HepG2 (cell line): ENCODE data around the gene SYNGR2. TPM values are rescaled to one million over a fixed set of nuclear protein-coding genes. Genes with fewer than 3 reads are reported as not detected.
A peak's percentile ranks its signal among the peaks of the same experiment; 100 is the strongest.

Experiments used
- AHR ChIP-seq: IDR thresholded peaks from 2 replicates; pipeline ENCODE4 v1.6.1; 2018; ENCODE audit warnings: missing genetic modification reagents, missing compliant biosample characterization
- FOXA3 ChIP-seq: IDR thresholded peaks from 2 replicates; pipeline ENCODE4 v1.6.1; 2016; ENCODE audit warnings: missing genetic modification reagents, missing compliant biosample characterization
- FOXC1 ChIP-seq: sonication (generic); formaldehyde crosslinking; IDR thresholded peaks from 2 replicates; pipeline ENCODE4 v1.8.0; 2022; ENCODE audit warnings: mild to moderate bottlenecking, missing genetic modification reagents, borderline replicate concordance
- GLI4 ChIP-seq: sonication (generic); formaldehyde crosslinking; IDR thresholded peaks from 2 replicates; pipeline ENCODE4 v1.5.1; 2020; ENCODE audit warnings: missing genetic modification reagents, mild to moderate bottlenecking, moderate library complexity, borderline replicate concordance
- JARID2 ChIP-seq: sonication (generic); formaldehyde crosslinking; IDR thresholded peaks from 2 replicates; pipeline ENCODE4 v1.8.1; 2023; ENCODE audit warnings: missing genetic modification reagents, inconsistent platforms; ENCODE audit not compliant: insufficient replicate concordance
- KAT8 ChIP-seq: IDR thresholded peaks from 2 replicates; pipeline ENCODE4 v1.6.1; 2016; ENCODE audit warnings: missing genetic modification reagents, missing compliant biosample characterization
- MAFG ChIP-seq: sonication (generic); formaldehyde crosslinking; IDR thresholded peaks from 2 replicates; pipeline ENCODE4 v1.5.1; 2020; ENCODE audit warnings: mild to moderate bottlenecking, missing genetic modification reagents
- MAFK ChIP-seq, 2 experiments: IDR thresholded peaks in 1 of 2; conservative IDR thresholded peaks in 1 of 2; 2 replicates each; pipeline ENCODE4 v1.6.1; 2011; ENCODE audit warnings: improper control_type of control experiment in 2 of 2, low read length in 2 of 2
- MXD4 ChIP-seq: IDR thresholded peaks from 2 replicates; pipeline ENCODE4 v1.6.1; 2016; ENCODE audit warnings: mild to moderate bottlenecking, missing biosample characterization, missing genetic modification reagents
- SIN3A ChIP-seq: IDR thresholded peaks from 2 replicates; pipeline ENCODE4 v1.6.1; 2011; ENCODE audit warnings: low read depth, mild to moderate bottlenecking, control low read depth, low read length, borderline replicate concordance
- SMC3 ChIP-seq: IDR thresholded peaks from 2 replicates; pipeline ENCODE4 v1.6.1; 2011; ENCODE audit warnings: low read length, improper control_type of control experiment
- ZNF136 ChIP-seq: sonication (generic); formaldehyde crosslinking; IDR thresholded peaks from 2 replicates; pipeline ENCODE4 v1.8.1; 2022; ENCODE audit warnings: low read depth, mild to moderate bottlenecking, moderate library complexity, missing genetic modification reagents
- ZNF232 ChIP-seq: sonication (generic); formaldehyde crosslinking; IDR thresholded peaks from 2 replicates; pipeline ENCODE4 v1.4.0; 2020; ENCODE audit warnings: missing genetic modification reagents, borderline replicate concordance
- ZNF33A ChIP-seq: sonication (generic); formaldehyde crosslinking; IDR thresholded peaks from 2 replicates; pipeline ENCODE4 v1.5.1; 2020; ENCODE audit warnings: missing genetic modification reagents, mild to moderate bottlenecking, moderate library complexity, borderline replicate concordance
- ZNF598 ChIP-seq: sonication (generic); formaldehyde crosslinking; IDR thresholded peaks from 2 replicates; pipeline ENCODE4 v1.5.1; 2020; ENCODE audit warnings: mild to moderate bottlenecking, missing genetic modification reagents, borderline replicate concordance
- ZNF737 ChIP-seq: sonication (generic); formaldehyde crosslinking; IDR thresholded peaks from 2 replicates; pipeline ENCODE4 v1.5.0; 2020; ENCODE audit warnings: missing genetic modification reagents, mild to moderate bottlenecking, borderline replicate concordance
- ZSCAN20 ChIP-seq: sonication (generic); formaldehyde crosslinking; IDR thresholded peaks from 2 replicates; pipeline ENCODE4 v1.4.0; 2020; ENCODE audit warnings: missing genetic modification reagents, mild to moderate bottlenecking, borderline replicate concordance
- polyA plus RNA-seq, 8 experiments: library from polyadenylated mRNA; depleted of rRNA in 3 of 8; stranded (reverse) in 7 of 8; unstranded in 1 of 8; fragments of >200 nt; fragmentation: Illumina TruSeq in 4 of 8; extraction: Trizol in 4 of 8; gene quantifications; 2 replicates each; pipeline versions ENCODE4 v1.2.1 to v1.2.3, GENCODE V29; 2011 to 2016; ENCODE audit warnings: low read depth in 4 of 8, missing spikeins in 1 of 8, mixed read lengths in 1 of 8; ENCODE audit not compliant: insufficient read depth in 1 of 8
- total RNA-seq, 5 experiments: library from RNA; depleted of rRNA; stranded (reverse); fragments of >200 nt; fragmentation: Illumina TruSeq; extraction: Trizol; gene quantifications; 2 replicates each; pipeline ENCODE4 v1.2.3, GENCODE V29; 2016; ENCODE audit warnings: low read depth in 1 of 5
- TF ChIP-seq, protein P1 (sequence below): IDR thresholded peaks from 2 replicates; pipeline ENCODE4 v1.6.1; 2016; ENCODE audit warnings: low read depth, borderline replicate concordance
- TF ChIP-seq, protein P2 (sequence below): IDR thresholded peaks from 2 replicates; pipeline ENCODE4 v1.6.1; 2016; ENCODE audit warnings: mild to moderate bottlenecking, missing biosample characterization, missing genetic modification reagents
- TF ChIP-seq, protein P3 (sequence below), 2 experiments: sonication (generic) in 1 of 2; formaldehyde crosslinking in 1 of 2; IDR thresholded peaks; 2 replicates each; pipeline versions ENCODE4 v1.4.0 to v1.6.1; 2018 to 2020; ENCODE audit warnings: missing genetic modification reagents in 2 of 2, borderline replicate concordance in 1 of 2, low read depth in 1 of 2, mild to moderate bottlenecking in 1 of 2, missing biosample characterization in 1 of 2
- TF ChIP-seq, protein P4 (sequence below): sonication (generic); formaldehyde crosslinking; IDR thresholded peaks from 2 replicates; pipeline ENCODE4 v1.4.0; 2020; ENCODE audit warnings: mild to moderate bottlenecking, missing genetic modification reagents
- TF ChIP-seq, protein P5 (sequence below): IDR thresholded peaks from 2 replicates; pipeline ENCODE4 v1.6.1; 2016
- TF ChIP-seq, protein P6 (sequence below): sonication (generic); formaldehyde crosslinking; IDR thresholded peaks from 2 replicates; pipeline ENCODE4 v1.8.0; 2022; ENCODE audit warnings: mild to moderate bottlenecking, missing genetic modification reagents

SYNGR2 gene
- total and polyA plus RNA-seq, 2 of the 13 experiments (the other 11 are each of a cell fraction or from before 2014, with no cell fraction given) = 46.7 to 170 TPM

DNA sequence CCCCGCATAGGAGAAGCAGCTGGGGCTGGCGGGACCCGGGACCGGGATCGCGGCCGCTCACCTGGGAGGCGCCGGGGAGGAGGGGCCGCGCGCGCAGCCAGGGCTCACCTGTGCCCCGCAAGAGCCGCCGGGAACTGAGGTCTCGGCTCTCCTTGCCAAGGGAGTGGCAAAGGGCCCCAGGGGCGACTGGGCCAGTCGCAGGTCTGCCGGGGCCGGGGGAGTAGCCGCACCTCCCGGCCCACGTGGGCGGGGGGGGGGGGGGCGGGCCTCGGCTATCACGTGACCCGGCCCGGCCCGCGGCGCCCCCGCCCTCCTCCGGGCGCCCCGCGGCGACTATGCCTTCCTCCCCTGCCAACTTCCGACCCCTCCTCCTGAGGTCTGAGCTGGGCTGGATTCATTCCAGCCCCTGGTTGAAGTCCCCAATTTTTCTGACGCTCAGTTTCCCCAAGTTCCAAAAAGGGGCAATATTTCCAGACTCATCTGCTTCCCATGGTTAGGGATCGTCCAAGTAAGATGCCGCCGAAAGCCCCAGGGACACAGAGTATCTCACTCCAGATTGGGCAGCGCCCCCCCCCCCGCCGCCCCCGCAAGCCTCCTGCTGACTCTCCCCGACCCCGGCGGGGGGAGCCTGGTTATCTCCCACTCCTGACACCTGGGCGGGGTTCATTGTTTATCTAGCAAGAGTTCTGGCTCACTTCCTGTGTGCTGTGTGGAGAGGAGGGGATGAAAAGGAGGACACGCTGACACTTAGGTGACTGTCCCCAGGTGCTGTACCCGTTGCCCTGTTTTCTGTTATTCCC, 39.6 kb upstream of the SYNGR2 start, which contains the start of gene TMC6 (continued):
- TF ChIP-seq ZNF232 (peak; percentile 45; the same call in 1 of the 2 replicates), FOXC1 (CRISPR knock-in tag) (0 out of 2 replicates have a peak, but pooled peaks have one; percentile 18), ZNF136 (CRISPR knock-in tag) (no peak), MAFK (conservative IDR thresholded peaks at IDR 0.05 in 1 of 2, IDR thresholded peaks at IDR 0.05 in 1 of 2; ENCODE audit: low read length in 2 of 2) (no peak), ZNF598 (CRISPR knock-in tag) (no peak), GLI4 (CRISPR knock-in tag) (no peak), JARID2 (CRISPR knock-in tag) (no peak), KAT8 (CRISPR knock-in tag) (peak; percentile 39; the same call in 1 of the 2 replicates), ZNF33A (CRISPR knock-in tag) (peak; percentile 11; the same call in 1 of the 2 replicates), SMC3 (no peak), MXD4 (CRISPR knock-in tag) (peak; percentile 85; the same call in 1 of the 2 replicates), SIN3A (0 out of 2 replicates have a peak, but pooled peaks have one; percentile 53), ZSCAN20 (CRISPR knock-in tag) (no peak), AHR (CRISPR knock-in tag) (no peak), FOXA3 (peak; percentile 69), ZNF737 (CRISPR knock-in tag) (no peak), MAFG (no peak)
- TF ChIP-seq, protein P1, sequence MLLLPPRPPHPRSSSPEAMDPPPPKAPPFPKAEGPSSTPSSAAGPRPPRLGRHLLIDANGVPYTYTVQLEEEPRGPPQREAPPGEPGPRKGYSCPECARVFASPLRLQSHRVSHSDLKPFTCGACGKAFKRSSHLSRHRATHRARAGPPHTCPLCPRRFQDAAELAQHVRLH (CRISPR knock-in tag) = no peak; the same call in 1 of the 2 replicates
- TF ChIP-seq, protein P2, sequence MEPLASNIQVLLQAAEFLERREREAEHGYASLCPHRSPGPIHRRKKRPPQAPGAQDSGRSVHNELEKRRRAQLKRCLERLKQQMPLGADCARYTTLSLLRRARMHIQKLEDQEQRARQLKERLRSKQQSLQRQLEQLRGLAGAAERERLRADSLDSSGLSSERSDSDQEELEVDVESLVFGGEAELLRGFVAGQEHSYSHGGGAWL (CRISPR knock-in tag) = peak; percentile 68; the same call in 1 of the 2 replicates
- TF ChIP-seq, protein P3, sequence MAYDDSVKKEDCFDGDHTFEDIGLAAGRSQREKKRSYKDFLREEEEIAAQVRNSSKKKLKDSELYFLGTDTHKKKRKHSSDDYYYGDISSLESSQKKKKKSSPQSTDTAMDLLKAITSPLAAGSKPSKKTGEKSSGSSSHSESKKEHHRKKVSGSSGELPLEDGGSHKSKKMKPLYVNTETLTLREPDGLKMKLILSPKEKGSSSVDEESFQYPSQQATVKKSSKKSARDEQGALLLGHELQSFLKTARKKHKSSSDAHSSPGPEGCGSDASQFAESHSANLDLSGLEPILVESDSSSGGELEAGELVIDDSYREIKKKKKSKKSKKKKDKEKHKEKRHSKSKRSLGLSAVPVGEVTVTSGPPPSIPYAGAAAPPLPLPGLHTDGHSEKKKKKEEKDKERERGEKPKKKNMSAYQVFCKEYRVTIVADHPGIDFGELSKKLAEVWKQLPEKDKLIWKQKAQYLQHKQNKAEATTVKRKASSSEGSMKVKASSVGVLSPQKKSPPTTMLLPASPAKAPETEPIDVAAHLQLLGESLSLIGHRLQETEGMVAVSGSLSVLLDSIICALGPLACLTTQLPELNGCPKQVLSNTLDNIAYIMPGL (CRISPR knock-in tag; IDR thresholded peaks at IDR 0.05; ENCODE audit: borderline replicate concordance in 1 of 2, low read depth in 1 of 2) = peak in 1 of 2 experiments; percentile 19; a peak in 1 of 4 replicates
- TF ChIP-seq, protein P4, sequence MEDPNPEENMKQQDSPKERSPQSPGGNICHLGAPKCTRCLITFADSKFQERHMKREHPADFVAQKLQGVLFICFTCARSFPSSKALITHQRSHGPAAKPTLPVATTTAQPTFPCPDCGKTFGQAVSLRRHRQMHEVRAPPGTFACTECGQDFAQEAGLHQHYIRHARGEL (CRISPR knock-in tag) = no peak
- TF ChIP-seq, protein P5, sequence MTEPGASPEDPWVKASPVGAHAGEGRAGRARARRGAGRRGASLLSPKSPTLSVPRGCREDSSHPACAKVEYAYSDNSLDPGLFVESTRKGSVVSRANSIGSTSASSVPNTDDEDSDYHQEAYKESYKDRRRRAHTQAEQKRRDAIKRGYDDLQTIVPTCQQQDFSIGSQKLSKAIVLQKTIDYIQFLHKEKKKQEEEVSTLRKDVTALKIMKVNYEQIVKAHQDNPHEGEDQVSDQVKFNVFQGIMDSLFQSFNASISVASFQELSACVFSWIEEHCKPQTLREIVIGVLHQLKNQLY (CRISPR knock-in tag) = no peak
- TF ChIP-seq, protein P6, sequence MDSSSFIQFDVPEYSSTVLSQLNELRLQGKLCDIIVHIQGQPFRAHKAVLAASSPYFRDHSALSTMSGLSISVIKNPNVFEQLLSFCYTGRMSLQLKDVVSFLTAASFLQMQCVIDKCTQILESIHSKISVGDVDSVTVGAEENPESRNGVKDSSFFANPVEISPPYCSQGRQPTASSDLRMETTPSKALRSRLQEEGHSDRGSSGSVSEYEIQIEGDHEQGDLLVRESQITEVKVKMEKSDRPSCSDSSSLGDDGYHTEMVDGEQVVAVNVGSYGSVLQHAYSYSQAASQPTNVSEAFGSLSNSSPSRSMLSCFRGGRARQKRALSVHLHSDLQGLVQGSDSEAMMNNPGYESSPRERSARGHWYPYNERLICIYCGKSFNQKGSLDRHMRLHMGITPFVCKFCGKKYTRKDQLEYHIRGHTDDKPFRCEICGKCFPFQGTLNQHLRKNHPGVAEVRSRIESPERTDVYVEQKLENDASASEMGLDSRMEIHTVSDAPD (CRISPR knock-in tag) = no peak
